ENCODE data around the gene DMRTA1.
"Not testable (repeated sequence)": the region's sequence is repeated elsewhere in the genome, so short reads cannot be mapped to it uniquely, and the experiment has no call there.

DMRTA1 gene

GRCh38 chr9:22433691-22434090 is 12.9 kb upstream of the DMRTA1 start:
- no peak overlapping the region for H3K9ac ChIP-seq
- H3K27me3 ChIP-seq = no peaks in the 10 kb centered on the region
- H4K20me1 ChIP-seq = no peaks in the 10 kb centered on the region
- no peak for TF ChIP-seq Cebpa-rat (IDR thresholded peaks at IDR 0.05)
- no peak overlapping the region for H3K4me2 ChIP-seq
- H3K9me3 ChIP-seq = no peaks in the 10 kb centered on the region
- H3K27ac ChIP-seq = no peak overlapping the region
- H3K4me3 ChIP-seq = no peak overlapping the region
- H3K4me1 ChIP-seq = peaks cover 8% of the 10 kb centered on the region
- no peaks in the 10 kb centered on the region for H3K36me3 ChIP-seq

GRCh38 chr9:22435252-22435651 is 11.4 kb upstream of the DMRTA1 start:
- not testable (repeated sequence) for H3K27ac ChIP-seq, H3K9me3 ChIP-seq, H3K27me3 ChIP-seq, H3K4me1 ChIP-seq, H4K20me1 ChIP-seq, H3K36me3 ChIP-seq, H3K4me2 ChIP-seq, H3K4me3 ChIP-seq, H3K9ac ChIP-seq

GRCh38 chr9:22437461-22438067 is 9.1 kb upstream of the DMRTA1 start:
- not testable (repeated sequence) for H3K36me3 ChIP-seq

GRCh38 chr9:22440841-22441240 is 5.8 kb upstream of the DMRTA1 start:
- TF ChIP-seq Cebpa-rat (IDR thresholded peaks at IDR 0.05) = no peak
- no peaks in the 10 kb centered on the region for H3K27me3 ChIP-seq
- H3K9ac ChIP-seq = no peak overlapping the region
- no peak overlapping the region for H3K4me3 ChIP-seq
- H3K36me3 ChIP-seq = no peaks in the 10 kb centered on the region
- no peaks in the 10 kb centered on the region; the same call in 1 of the 2 replicates for H3K9me3 ChIP-seq
- no peaks in the 10 kb centered on the region for H3K4me1 ChIP-seq
- no peak overlapping the region for H3K4me2 ChIP-seq
- no peaks in the 10 kb centered on the region for H4K20me1 ChIP-seq
- H3K27ac ChIP-seq = no peak overlapping the region

More at GRCh38 chr9:22437461-22438067, 9.1 kb upstream of the DMRTA1 start:
- not testable (repeated sequence) for H3K27ac ChIP-seq, H3K9me3 ChIP-seq, H3K4me3 ChIP-seq, H3K4me2 ChIP-seq, H3K9ac ChIP-seq, H3K27me3 ChIP-seq, H3K4me1 ChIP-seq, H4K20me1 ChIP-seq

GRCh38 chr9:22446950-22447617 is 460 bp downstream of the DMRTA1 start:
- no peaks in the 10 kb centered on the region for H3K4me1 ChIP-seq
- H3K27me3 ChIP-seq = peaks cover 8% of the 10 kb centered on the region; the same call in 1 of the 2 replicates
- H3K9ac ChIP-seq = no peak overlapping the region
- H3K36me3 ChIP-seq = no peaks in the 10 kb centered on the region
- no peak for TF ChIP-seq Cebpa-rat (IDR thresholded peaks at IDR 0.05)
- no peak overlapping the region for H3K4me2 ChIP-seq
- H3K4me3 ChIP-seq = no peak overlapping the region
- H3K9me3 ChIP-seq = peaks cover 20% of the 10 kb centered on the region
- no peaks in the 10 kb centered on the region for H4K20me1 ChIP-seq
- no peak overlapping the region for H3K27ac ChIP-seq

GRCh38 chr9:22447618-22448305 is 1.1 kb downstream of the DMRTA1 start:
- H3K4me1 ChIP-seq = no peaks in the 10 kb centered on the region
- no peaks in the 10 kb centered on the region for H4K20me1 ChIP-seq
- no peak overlapping the region for H3K4me2 ChIP-seq
- no peak overlapping the region for H3K4me3 ChIP-seq
- H3K9me3 ChIP-seq = peaks cover 20% of the 10 kb centered on the region
- H3K27ac ChIP-seq = no peak overlapping the region
- no peak overlapping the region for H3K9ac ChIP-seq
- H3K27me3 ChIP-seq = peaks cover 8% of the 10 kb centered on the region; the same call in 1 of the 2 replicates
- no peaks in the 10 kb centered on the region for H3K36me3 ChIP-seq
- no peak for TF ChIP-seq Cebpa-rat (IDR thresholded peaks at IDR 0.05)

- no peaks in the 10 kb centered on the region for H3K4me1 ChIP-seq
- no peak overlapping the region for H3K4me3 ChIP-seq
- no peaks in the 10 kb centered on the region for H4K20me1 ChIP-seq
- no peak overlapping the region for H3K27ac ChIP-seq
- H3K9me3 ChIP-seq = peaks cover 20% of the 10 kb centered on the region
- H3K27me3 ChIP-seq = peaks cover 8% of the 10 kb centered on the region; the same call in 1 of the 2 replicates
- no peaks in the 10 kb centered on the region for H3K36me3 ChIP-seq
- no peak for TF ChIP-seq Cebpa-rat (IDR thresholded peaks at IDR 0.05)
- H3K9ac ChIP-seq = no peak overlapping the region
- H3K4me2 ChIP-seq = no peak overlapping the region
These were observed 3.1 kb downstream of the DMRTA1 start for GRCh38 chr9:22449719-22450118.

GRCh38 chr9:22452415-22453010 is 5.9 kb downstream of the DMRTA1 start:
- Histone ChIP-seq H3K9ac (no peak overlapping the region), H3K4me2 (no peak overlapping the region), H3K36me3 (no peaks in the 10 kb centered on the region), H3K4me3 (no peak overlapping the region), H3K9me3 (peaks cover 6% of the 10 kb centered on the region), H4K20me1 (no peaks in the 10 kb centered on the region), H3K4me1 (no peaks in the 10 kb centered on the region), H3K27me3 (peaks cover under 1% of the 10 kb centered on the region; the same call in 1 of the 2 replicates), H3K27ac (no peak overlapping the region)
- TF ChIP-seq Cebpa-rat (IDR thresholded peaks at IDR 0.05) = no peak

- H3K4me2 ChIP-seq = no peak overlapping the region
- no peak for TF ChIP-seq Cebpa-rat (IDR thresholded peaks at IDR 0.05)
- no peaks in the 10 kb centered on the region for H3K9me3 ChIP-seq
- H3K27me3 ChIP-seq = no peaks in the 10 kb centered on the region
- no peak overlapping the region for H3K27ac ChIP-seq
- no peak overlapping the region for H3K9ac ChIP-seq
- no peaks in the 10 kb centered on the region for H3K36me3 ChIP-seq
- no peaks in the 10 kb centered on the region for H4K20me1 ChIP-seq
- no peaks in the 10 kb centered on the region for H3K4me1 ChIP-seq
- H3K4me3 ChIP-seq = no peak overlapping the region
These were observed 7.4 kb downstream of the DMRTA1 start for GRCh38 chr9:22454016-22454415.

GRCh38 chr9:22455181-22455580 is 8.6 kb downstream of the DMRTA1 start:
- Histone ChIP-seq H3K27ac (no peak overlapping the region), H3K4me1 (no peaks in the 10 kb centered on the region), H4K20me1 (no peaks in the 10 kb centered on the region), H3K36me3 (no peaks in the 10 kb centered on the region), H3K9ac (no peak overlapping the region), H3K27me3 (0 out of 2 replicates have a peak, but pooled peaks cover 1% of the 10 kb centered on the region), H3K9me3 (no peaks in the 10 kb centered on the region), H3K4me2 (no peak overlapping the region), H3K4me3 (no peak overlapping the region)
- no peak for TF ChIP-seq Cebpa-rat (IDR thresholded peaks at IDR 0.05)

Data from BLaER1 (cell line).